ENCODE measurements around the gene DNAH10.
"Not testable (repeated sequence)": the region's sequence is repeated elsewhere in the genome, so short reads cannot be mapped to it uniquely, and the experiment has no call there.

The DNAH10 gene

DNA sequence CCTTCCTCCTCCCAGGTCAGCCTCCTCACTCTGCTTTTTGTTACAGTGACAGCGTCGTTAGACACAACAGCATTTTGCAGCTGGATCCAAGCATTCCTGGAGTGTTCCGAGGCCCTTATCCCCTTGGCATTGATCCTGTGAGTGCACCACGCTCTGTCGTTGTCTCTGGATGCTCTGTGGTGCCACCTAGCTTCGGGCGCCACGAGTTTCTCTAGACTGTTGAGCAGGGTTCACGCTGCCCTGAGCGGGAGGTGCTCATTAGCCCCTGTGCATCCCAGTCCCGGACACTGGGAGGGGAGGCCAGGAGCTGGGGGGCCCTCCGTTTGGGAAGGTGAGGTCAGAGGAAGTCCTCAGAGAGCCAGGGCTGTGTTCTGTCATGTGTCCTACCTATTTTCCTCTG lies 17.3 kb upstream of the DNAH10 start:
- DNase-seq (ENCODE audit: low spot score): no peak

DNA sequence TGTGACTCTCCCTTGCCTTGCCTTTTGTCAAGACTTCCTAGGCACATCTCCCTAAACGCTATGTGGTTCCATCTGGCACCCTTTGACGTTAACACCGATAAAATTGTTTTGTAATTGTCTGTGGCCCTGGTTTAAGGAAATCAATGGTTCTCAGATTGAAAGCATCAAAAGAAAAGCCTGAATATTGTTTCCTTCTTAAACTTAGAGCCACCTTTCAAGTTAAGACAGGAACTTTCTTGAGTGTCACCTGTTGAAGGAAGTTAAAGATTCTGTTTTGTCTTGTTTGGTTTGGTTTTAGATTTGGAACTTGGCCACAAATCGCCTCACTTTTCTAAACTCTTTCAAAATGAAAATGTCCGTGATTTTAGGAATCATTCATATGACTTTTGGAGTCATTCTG lies 14.8 kb upstream of the DNAH10 start:
- DNase-seq (ENCODE audit: low spot score): no peak

DNA sequence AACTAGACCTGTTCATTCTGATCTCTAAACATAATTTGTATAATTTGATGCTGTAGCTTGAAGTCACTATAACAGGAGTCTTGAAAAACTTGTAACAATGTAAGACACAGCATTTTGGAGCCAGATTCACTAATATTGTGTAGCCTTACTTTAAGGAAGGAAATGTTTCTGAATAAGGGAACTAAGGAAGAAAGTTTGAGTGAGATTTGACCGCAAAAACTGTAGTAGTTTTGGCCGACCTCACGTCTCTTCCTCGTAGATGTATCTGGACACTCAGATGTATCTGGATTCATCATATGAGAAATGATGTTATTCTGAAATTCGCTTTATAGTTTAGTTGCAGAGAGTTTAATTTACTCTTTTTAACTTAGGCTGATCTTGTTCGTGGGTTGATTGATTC lies 13.9 kb upstream of the DNAH10 start:
- no peak for DNase-seq (ENCODE audit: low spot score)

DNA sequence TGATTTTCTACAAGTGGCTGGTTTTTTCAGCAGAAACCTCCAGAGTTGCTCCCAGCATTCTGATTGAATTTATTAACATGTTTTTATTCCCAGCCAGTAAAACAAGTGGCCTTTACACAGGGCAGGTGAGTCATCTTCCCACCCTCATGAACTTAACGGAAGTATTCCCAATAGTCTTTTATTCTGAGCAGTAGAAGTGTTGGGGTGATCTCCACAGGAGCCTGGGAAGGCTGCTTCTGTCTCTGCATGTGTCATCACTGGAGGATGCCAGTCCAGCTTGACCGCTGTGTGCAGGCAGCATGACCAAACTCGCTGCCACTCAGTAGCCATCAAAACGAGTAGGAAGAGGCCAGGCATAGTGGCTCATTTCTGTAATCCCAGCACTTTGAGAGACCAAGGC lies 13.4 kb upstream of the DNAH10 start:
- no peak for DNase-seq (ENCODE audit: low spot score)

DNA sequence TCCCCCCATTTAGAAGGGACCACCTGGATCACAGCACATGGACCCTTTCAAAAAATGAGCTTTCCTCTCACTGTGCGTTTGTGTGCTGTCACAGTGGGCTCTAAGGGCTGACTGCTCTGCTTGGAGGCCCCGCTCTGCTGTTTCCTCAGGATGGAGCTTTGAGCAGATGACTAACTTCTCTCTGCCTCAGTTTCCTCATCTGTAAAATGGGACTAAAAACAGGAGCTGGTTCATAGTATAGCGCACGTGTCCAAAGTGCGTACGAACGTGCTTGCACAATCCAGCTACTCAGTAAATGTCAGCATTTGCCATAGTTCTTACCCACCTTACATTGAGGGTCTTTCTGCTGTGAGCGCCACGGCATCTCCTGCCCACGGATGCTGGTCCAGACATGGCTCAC lies 12.7 kb upstream of the DNAH10 start:
- no peak for DNase-seq (ENCODE audit: low spot score)

DNA sequence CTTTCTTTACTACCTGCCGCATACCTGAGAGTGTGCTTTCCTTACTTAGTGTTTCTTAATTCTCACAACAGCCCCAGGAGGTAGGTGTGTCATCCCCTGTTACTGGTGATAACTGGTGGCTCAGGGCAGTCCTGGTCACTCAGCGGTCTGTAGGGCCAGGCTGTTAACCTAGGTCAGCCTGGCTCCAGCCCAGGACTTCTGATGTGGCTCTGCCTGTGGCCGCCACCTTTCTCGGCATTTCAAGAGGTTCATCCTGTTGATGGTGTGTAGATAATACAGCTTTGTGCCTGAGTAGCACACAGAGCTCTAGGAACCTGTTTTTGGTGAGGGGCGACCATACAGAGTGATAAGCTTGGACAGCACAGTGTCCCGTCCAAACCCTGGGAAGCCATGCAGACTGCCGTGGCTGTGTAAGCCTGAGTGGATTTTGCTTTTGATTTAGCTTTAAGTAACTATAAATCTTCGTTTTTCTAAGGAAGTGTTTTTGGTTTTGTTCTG lies 11.9 kb upstream of the DNAH10 start:
- DNase-seq (ENCODE audit: low spot score): no peak

DNA sequence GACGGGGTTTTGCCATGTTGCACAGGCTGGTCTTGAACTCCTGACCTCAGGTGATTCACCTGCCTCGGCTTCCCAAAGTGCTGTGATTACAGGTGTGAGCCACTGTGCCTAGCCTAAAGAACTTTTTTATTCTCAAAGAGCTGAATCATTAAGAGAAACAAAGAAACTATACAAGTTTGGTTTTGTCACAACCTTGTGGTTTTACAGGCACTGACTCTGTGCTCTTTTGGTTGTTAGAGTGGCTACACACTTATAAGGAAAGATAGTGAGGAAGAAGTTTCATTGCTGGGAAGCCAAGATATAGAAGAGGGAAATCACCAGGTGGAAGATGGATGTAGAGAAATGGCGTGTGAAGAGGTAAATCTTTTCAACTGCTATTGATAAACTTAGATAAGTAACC lies 10.1 kb upstream of the DNAH10 start:
- no peak for DNase-seq (ENCODE audit: low spot score)

DNA sequence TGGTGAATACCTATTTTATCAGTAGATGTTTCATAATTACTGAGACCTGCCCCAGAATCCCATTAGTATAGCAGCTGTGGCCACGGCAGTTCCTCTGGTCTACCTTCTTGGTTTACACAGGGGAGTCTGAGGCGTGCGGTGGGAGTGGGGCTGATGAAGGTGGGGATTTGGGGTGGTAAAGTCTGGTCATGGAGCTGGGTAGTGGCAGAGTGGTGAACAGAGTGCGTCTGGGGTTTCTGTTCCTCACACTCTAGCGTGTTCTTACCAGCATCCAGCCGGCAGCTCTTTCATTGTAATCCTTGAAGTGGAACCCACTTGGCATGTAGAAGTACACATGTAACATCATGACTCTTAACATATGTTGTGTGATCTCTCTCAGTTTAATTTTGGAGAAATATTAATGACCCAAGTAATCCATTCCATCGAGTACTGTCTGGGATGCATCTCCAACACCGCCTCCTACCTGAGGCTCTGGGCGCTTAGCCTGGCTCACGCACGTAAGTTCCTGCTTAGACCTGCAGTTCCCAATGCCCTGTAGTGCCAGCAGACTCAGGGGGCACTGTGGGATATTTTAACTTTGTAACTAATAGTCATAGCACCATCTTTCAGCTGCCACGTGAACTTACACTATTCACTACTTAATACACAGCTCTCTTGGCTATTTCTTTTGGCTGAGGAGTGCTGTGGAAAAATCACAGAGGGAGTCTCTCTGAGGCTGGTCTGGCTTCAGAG lies 7.9 kb upstream of the DNAH10 start:
- no peak for DNase-seq (ENCODE audit: low spot score)

DNA sequence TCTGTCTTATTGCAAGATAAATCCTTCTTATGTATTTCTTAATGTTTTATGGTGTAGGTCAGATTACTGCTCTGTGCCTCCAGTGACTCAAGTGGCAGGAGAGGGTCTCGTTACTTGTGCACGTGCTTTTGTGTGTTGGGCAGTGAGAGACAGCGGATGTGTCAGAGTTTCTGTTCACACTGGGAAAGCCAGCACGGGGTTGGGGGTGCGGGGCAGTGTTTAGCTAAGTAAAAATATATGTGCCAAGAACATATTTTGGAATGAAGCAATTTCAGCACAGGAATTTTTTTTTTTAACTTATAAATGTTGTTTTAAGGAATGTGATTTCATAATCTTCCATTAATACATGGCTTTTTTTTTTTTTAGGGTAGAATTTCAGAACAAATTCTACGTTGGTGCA lies 4.5 kb upstream of the DNAH10 start:
- DNase-seq (ENCODE audit: low spot score): no peak

DNA sequence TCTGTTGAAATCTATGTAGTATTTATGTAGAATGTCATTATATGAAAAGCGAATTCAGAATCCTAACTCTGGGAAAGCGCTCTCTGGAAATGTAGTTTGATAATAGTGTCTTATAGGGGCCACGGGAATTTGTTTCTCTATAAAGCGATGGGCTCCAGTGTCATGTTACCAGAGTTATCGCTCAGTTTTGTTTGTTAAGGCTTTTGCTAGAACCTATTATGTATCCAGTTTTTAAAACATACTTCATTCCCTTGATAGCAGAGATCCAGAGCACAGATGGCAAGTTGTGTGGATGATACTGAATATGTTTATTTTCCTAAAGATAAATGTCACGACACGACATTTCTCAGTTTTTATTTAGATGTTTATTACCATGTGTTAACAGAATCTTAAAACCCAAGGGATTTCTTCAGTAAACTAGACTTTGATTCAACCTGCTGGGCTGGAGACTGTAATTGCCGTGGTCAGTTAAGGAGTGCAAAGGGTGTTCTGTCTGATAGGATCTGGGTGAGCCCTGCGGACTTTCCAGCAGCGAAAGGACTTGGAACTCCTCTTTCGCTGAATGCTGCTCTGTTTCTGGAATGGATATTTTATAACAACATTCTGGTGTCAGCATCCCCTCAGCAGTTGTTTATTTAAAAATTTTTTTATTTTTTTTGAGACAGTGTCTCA lies 1.7 kb upstream of the DNAH10 start:
- DNase-seq (ENCODE audit: low spot score): no peak

DNA sequence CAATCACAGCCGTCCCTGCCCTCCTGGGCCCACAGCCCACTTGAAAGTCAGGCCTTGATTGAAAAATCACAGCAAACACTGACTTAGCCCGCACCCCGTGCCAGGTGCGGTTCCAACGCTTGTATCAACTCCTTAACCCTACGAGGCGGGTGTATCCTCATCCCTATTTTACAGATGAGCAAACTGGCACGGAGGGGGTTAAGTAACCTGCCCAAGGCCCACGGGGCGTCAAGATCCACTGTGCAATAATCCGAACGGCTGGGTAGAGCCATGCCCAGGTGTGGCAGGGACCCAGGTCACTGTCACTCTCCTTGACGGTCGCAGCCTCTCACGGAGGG lies 583 bp downstream of the DNAH10 start:
- no peak for DNase-seq (ENCODE audit: low spot score)

DNA sequence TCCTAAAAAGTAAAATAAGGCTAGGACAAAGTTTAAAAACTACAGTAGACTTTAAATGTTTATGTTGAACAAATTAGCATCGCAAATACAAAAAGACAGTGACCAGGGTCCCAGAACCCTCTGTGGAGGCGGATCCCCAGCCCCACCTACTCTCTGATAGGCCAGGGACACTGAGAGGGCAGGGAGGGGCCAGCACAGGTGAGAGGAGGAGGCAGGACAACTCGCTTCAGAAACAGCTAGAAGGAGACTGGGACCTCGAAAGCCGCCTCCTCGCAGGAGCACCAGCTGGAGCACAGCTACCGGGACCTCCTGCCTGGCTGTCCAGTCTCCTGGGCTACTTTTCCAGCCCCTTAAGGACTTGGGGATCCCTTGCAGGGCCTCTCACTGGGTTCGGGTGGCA lies 992 bp downstream of the DNAH10 start:
- DNase-seq (ENCODE audit: low spot score): no peak

DNA sequence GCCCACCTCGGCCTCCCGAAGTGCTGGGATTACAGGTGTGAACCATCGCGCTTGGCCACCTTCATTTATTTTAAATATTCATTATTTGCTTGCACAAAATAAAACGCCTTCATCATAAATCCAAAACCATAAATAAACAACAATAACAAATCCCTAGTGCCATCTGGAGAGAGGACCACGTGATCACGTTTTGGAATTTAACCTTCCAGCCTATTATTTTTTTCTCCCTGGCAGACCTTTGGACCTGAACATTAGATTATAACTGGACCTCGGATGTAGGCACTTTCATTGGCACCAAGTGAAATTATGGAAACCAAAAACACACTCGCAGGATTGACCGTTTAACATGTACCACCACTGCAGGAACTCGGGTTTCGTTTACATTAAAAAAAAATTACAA lies 2.0 kb downstream of the DNAH10 start:
- no peak for DNase-seq (ENCODE audit: low spot score)

DNA sequence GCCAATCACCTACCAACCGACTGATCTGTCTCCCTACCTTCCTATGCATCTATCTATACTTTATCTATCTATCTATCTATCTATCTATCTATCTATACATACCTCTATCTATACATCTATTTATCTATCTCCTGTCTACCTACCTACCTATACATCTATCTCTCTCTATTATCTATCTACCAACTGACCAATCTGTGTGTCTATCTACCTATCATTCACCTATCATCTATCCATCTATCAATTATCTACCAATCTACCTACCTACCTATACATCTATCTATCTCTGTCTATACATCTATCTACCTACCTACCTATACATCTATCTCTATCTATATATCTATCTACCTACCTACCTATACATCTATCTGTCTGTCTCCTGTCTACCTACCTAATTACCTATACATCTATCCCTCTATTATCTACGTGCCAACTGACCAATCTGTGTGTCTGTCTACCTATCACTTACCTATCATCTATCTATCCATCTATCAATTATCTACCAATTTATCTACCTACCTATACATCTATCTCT lies 3.5 kb downstream of the DNAH10 start:
- no peak for DNase-seq (ENCODE audit: low spot score)

DNA sequence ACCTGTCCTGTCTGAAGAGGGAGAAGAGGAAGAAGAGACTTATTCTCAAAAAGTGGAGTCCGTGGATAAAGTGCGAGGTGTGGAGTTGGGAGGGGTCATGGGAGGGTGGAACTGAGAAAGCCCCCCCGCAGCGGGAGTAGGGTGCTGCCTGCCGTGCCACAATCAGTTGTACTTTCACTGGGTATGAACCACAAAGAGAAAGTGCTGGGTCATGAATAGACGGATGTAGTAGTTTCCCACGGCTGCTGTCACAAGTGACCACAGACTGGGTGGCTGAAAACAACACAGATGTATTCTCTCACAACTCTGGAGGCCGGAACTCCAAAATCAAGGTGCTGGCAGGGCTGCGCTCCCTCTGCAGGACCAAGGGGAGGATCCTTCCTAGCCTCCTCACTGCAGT lies 5.5 kb downstream of the DNAH10 start:
- no peak for DNase-seq (ENCODE audit: low spot score)

DNA sequence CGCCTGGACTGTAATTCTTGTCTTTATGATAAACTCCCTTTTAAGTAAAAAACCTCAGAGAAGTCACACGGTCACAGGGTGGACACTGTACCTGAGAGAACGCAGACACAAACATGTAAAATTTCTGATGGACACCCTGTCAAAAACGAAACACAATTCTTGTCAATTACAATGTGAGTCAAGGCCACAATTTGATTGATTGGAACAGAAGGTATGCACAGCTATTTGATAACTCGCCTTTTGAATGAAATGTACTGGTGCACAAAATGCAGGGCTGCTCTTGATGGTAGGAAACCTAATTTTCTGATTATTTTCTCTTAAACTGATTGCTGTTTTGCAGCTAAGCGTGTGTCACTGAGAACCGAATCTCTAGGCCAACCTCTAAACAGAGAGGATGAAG lies 9.2 kb downstream of the DNAH10 start:
- no peak for DNase-seq (ENCODE audit: low spot score)

DNA sequence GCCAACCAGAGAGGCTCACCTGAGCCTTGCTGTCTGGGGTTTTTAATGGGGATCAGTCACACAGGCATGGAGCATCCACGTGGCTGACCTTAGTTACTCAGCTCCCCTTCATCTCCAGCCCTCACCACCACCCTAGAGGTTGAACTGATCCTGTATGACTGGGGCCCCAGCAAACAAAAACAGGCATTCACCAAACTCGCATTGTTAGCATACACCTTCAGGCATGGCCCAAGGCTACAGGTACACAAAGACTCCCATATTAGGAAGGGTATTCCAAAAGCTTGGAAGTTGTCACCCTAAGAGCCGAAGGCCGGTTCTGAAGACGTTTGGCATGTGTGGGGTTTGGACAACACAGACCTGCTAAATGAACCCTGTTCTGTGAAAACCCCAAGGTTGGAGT lies 10.0 kb downstream of the DNAH10 start:
- no peak for DNase-seq (ENCODE audit: low spot score)

DNA sequence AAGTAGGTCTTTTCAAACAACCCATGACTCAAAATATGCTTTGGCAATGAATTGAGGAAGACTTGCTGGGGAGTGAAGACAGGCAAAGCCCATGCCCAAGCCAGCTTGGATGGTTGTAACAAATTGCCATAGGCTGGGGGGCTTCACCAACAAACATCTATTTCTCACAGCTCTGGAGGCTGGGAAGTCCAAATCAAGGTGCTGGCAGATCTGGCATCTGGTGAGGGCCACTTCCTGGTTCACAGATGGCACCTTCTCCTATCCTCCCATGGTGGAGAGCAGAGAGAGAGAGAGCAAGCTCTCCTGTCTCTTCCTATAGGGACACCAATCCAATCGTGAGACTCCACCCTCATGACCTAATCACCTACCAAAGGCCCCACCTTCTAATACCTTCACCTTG lies 11.3 kb downstream of the DNAH10 start:
- DNase-seq (ENCODE audit: low spot score): no peak

DNA sequence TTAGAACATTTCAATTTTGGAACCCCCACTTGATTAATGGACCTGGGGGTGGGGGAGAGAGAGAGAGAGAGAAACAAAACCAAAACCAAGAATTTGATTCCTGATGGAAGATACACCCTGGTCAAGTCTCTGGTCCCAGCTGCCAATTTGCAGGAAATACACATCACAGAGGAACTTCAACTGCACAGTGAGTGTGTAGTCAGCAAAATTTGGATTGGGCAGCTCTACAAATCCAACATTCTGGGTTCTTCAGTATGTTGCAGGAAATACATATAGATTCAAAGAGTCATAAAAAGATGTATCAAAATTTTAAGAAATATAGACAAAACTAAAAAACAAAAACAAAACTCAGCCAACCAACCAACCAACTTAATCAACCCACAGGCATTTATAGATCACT lies 17.4 kb downstream of the DNAH10 start:
- DNase-seq (ENCODE audit: low spot score): no peak

DNA sequence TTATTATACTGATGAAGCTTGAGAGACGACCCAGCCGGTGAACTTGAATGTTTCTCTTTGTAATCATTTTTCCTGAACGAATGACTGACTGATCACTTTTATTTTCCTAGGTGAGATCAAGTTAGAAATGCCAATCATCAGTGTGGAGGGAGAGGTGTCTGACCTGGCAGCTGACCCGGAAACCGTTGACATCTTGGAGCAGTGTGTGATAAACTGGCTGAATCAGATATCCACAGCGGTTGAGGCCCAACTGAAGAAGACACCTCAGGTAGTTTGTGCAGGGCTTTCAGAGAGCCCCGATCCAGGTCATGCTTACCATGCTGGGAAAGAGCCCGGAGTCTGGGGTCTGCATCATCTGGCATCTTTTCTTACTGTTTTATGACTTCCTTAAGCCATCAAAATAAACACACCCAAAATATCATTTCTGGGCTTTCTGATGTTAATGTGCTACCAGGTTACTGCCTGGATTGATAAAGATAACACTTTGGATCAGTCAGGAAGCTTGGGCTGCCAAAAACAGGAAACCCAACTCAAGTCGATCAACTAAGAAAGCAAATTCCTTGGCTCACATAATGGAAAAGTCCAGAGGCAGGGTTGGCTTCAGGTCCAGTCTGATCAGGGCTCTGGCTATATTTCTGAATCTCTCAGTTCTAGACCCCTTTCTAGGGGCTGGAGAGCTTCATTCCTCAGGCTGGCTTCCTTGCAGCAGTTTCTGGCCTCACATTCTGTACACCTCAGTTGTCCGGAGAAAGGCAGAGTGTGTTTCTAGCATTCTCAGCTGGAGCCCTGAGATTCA lies 21.1 kb downstream of the DNAH10 start:
- DNase-seq (ENCODE audit: low spot score): no peak

DNA sequence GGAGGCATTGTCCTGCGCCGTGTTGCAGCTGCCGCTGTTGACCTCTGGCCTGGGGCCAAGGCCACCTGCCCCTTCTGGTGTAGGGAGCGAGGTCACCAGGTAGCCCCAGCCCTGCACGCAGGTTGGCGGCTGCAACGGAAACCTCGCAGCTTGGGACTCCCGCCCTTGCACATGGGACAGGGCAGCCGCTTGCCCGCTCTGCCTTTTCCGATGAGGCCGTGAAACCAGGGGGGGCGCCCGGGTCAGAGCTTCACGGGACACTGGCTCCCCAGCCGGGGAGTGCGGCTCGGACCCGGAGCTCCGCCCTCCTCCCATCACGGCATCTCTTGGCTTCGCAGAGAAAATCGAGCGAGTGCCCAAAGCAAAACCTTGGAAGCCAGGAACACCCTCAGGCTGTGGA lies 25.4 kb downstream of the DNAH10 start:
- DNase-seq (ENCODE audit: low spot score): no peak

DNA sequence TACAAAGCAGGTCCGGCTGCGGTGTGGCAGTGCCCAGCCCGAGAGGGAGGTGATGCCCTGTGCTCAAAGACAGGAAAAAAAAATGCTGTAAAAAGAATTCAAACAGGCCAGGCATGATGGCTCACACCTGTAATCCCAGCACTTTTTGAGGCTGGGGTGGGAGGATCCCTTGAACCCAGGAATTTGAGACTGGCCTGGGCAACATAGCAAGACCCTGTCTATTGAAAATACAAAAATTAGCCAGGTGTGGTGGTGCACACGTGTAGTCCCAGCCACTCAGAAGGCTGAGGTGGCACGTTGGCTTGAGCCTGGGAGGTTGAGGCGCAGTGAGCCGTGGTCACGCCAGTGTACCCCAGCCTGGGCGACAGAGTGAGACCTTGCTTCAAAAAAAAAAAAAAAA lies 26.4 kb downstream of the DNAH10 start:
- no peak for DNase-seq (ENCODE audit: low spot score)

DNA sequence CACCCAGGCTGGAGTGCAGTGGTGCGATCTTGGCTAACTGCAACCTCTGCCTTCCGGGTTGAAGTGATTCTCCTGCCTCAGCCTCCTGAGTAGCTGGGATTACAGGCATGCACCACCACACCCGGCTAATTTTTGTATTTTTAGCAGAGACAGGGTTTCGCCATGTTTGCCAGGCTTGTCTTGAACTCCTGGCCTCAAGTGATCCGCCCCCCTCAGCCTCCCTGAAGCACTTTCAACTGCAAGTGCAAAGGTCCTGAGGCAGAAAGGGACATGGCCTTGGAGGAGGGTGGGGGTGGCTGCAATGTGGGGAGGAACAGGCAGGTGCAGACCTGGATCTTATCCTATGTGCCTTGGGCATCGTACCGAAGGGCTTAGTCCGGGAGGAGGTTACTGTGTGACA lies 27.3 kb downstream of the DNAH10 start:
- not testable (repeated sequence) for DNase-seq (ENCODE audit: low spot score)

Data from HuH-7 (cell line).